PFSK-1 (cell line): Measurements from ENCODE around the gene ATG16L2.

Experiments used
- POLR2AphosphoS5 ChIP-seq: IDR thresholded peaks from 2 replicates; pipeline ENCODE4 v1.6.1; 2012; ENCODE audit warnings: low read depth, mild to moderate bottlenecking, control low read depth, low read length, moderate library complexity
- REST ChIP-seq, 2 experiments: IDR thresholded peaks; 2 replicates each; pipeline versions ENCODE4 v1.6.1 to v1.8.0; 2011 to 2012; ENCODE audit warnings: low read depth in 2 of 2, low read length in 2 of 2, control low read depth in 1 of 2, inconsistent platforms in 1 of 2, mild to moderate bottlenecking in 1 of 2, moderate library complexity in 1 of 2; ENCODE audit not compliant: insufficient read depth in 1 of 2

- TF ChIP-seq REST (IDR thresholded peaks at IDR 0.05; ENCODE audit: insufficient read depth in 1 of 2, low read depth in 2 of 2, low read length in 2 of 2): no peak
- TF ChIP-seq POLR2AphosphoS5: no peak
Observed at GRCh38 chr11:72828081-72828567, 13.9 kb downstream of the ATG16L2 start.
